GM21825 (cell line): ENCODE results near the gene SCARF2.
"Not testable (repeated sequence)": the region's sequence is repeated elsewhere in the genome, so short reads cannot be mapped to it uniquely, and the experiment has no call there.

ENCODE experiments used
- ATAC-seq: cut with Tn5 transposase; IDR thresholded peaks from one replicate; pipeline ENCODE4 v1.9.1; 2021; ENCODE audit warnings: mild to moderate bottlenecking, moderate library complexity; ENCODE audit not compliant: unreplicated experiment

Gene SCARF2

GRCh38 chr22:20464096-20464614, 26.5 kb upstream of the SCARF2 start:
- no peak for ATAC-seq

GRCh38 chr22:20463324-20464095, 25.9 kb upstream of the SCARF2 start:
- no peak for ATAC-seq

GRCh38 chr22:20459862-20460261, 22.2 kb upstream of the SCARF2 start:
- no peak for ATAC-seq

- ATAC-seq = no peak
Observed at GRCh38 chr22:20459152-20459542, 21.5 kb upstream of the SCARF2 start.

GRCh38 chr22:20458530-20459151, 21.0 kb upstream of the SCARF2 start:
- no peak for ATAC-seq

- ATAC-seq = no peak
Observed at GRCh38 chr22:20457506-20458240, 20.0 kb upstream of the SCARF2 start.

- ATAC-seq = no peak
Observed at GRCh38 chr22:20456722-20457076, 19.1 kb upstream of the SCARF2 start.

GRCh38 chr22:20456064-20456721, 18.6 kb upstream of the SCARF2 start:
- no peak for ATAC-seq

GRCh38 chr22:20455709-20456063, 18.1 kb upstream of the SCARF2 start:
- ATAC-seq = no peak

GRCh38 chr22:20453222-20453621, 15.6 kb upstream of the SCARF2 start:
- ATAC-seq = no peak

GRCh38 chr22:20451920-20452319, 14.3 kb upstream of the SCARF2 start:
- ATAC-seq = no peak

- ATAC-seq = not testable (repeated sequence)
Observed at GRCh38 chr22:20451129-20451778, 13.6 kb upstream of the SCARF2 start.

GRCh38 chr22:20450551-20450906, 12.9 kb upstream of the SCARF2 start:
- no peak for ATAC-seq

- no peak for ATAC-seq
Observed at GRCh38 chr22:20449819-20450550, 12.4 kb upstream of the SCARF2 start.

- ATAC-seq = no peak
Observed at GRCh38 chr22:20448630-20449029, 11.0 kb upstream of the SCARF2 start.

GRCh38 chr22:20446383-20446970, 8.9 kb upstream of the SCARF2 start:
- ATAC-seq = no peak

GRCh38 chr22:20444325-20444724, 6.7 kb upstream of the SCARF2 start:
- no peak for ATAC-seq

- no peak for ATAC-seq
Observed at GRCh38 chr22:20442485-20443284, 5.1 kb upstream of the SCARF2 start.
